ENCODE measurements around the gene ZNF69. TPM values are rescaled to one million over a fixed set of nuclear protein-coding genes. Genes with fewer than 3 reads are reported as not detected.
"Not testable (repeated sequence)": the region's sequence is repeated elsewhere in the genome, so short reads cannot be mapped to it uniquely, and the experiment has no call there.

ZNF69 gene
- total RNA-seq, 1 experiment from 2014 or later: 28.7 TPM

- Mint-ChIP-seq H3K4me3 (no peak overlapping the region), H3K9me3 (peaks cover 67% of the 10 kb centered on the region), H3K27me3 (ENCODE audit: low read depth) (no peaks in the 10 kb centered on the region; the same call in none of the 2 replicates), H3K36me3 (peaks cover 50% of the 10 kb centered on the region), H3K27ac (no peak overlapping the region), H3K4me1 (no peaks in the 10 kb centered on the region)
- TF ChIP-seq ZNF396 (CRISPR knock-in tag; IDR thresholded peaks at IDR 0.05; ENCODE audit: borderline replicate concordance): no peak
- TF ChIP-seq IRF1 (CRISPR knock-in tag; IDR thresholded peaks at IDR 0.05): no peak
- no peak for TF ChIP-seq ATF2 (CRISPR knock-in tag; IDR thresholded peaks at IDR 0.05; ENCODE audit: borderline replicate concordance, low read depth)
- TF ChIP-seq GRHL2 (CRISPR knock-in tag; IDR thresholded peaks at IDR 0.05; ENCODE audit: insufficient replicate concordance, severe bottlenecking): no peak
- no peak for TF ChIP-seq AFF4 (CRISPR knock-in tag; IDR thresholded peaks at IDR 0.05; ENCODE audit: borderline replicate concordance)
- TF ChIP-seq CREM (CRISPR knock-in tag; IDR thresholded peaks at IDR 0.05): no peak
- no peak for TF ChIP-seq KAT7 (CRISPR knock-in tag; IDR thresholded peaks at IDR 0.05; ENCODE audit: borderline replicate concordance)
- TF ChIP-seq FOXJ3 (CRISPR knock-in tag; IDR thresholded peaks at IDR 0.05; ENCODE audit: borderline replicate concordance): no peak
- DNase-seq (ENCODE audit: low spot score) (no peak), ATAC-seq (no peak)
- ChIA-PET POLR2A (no interaction called here), CTCF (no interaction called here)
Observed at GRCh38 chr19:11861301-11861700, 26.3 kb upstream of the ZNF69 start.

- Mint-ChIP-seq H3K36me3 (peaks cover 73% of the 10 kb centered on the region), H3K9me3 (peaks cover 81% of the 10 kb centered on the region), H3K27me3 (ENCODE audit: low read depth) (peaks cover 11% of the 10 kb centered on the region)
- H3K4me3 Mint-ChIP-seq; POLR2A ChIA-PET; H3K4me1 Mint-ChIP-seq; CTCF ChIA-PET; H3K27ac Mint-ChIP-seq; ATAC-seq; DNase-seq (ENCODE audit: low spot score): not testable (repeated sequence)
Observed at GRCh38 chr19:11867766-11868165, 19.8 kb upstream of the ZNF69 start.

GRCh38 chr19:11868188-11868587 is 19.4 kb upstream of the ZNF69 start:
- Mint-ChIP-seq H3K27ac (no peak overlapping the region), H3K9me3 (peaks cover 79% of the 10 kb centered on the region), H3K27me3 (ENCODE audit: low read depth) (peaks cover 11% of the 10 kb centered on the region), H3K4me1 (no peaks in the 10 kb centered on the region), H3K36me3 (peaks cover 72% of the 10 kb centered on the region), H3K4me3 (no peak overlapping the region)
- TF ChIP-seq ZBTB21 (CRISPR knock-in tag; IDR thresholded peaks at IDR 0.05; ENCODE audit: borderline replicate concordance): no peak
- ATAC-seq (no peak), DNase-seq (ENCODE audit: low spot score) (no peak)
- ChIA-PET CTCF (no interaction called here), POLR2A (no interaction called here)

- no peak for DNase-seq (ENCODE audit: low spot score)
- Mint-ChIP-seq H3K9me3 (peaks cover 42% of the 10 kb centered on the region), H3K4me3 (no peak overlapping the region), H3K4me1 (no peaks in the 10 kb centered on the region), H3K27ac (no peak overlapping the region), H3K27me3 (ENCODE audit: low read depth) (peaks cover 11% of the 10 kb centered on the region), H3K36me3 (peaks cover 33% of the 10 kb centered on the region)
- ChIA-PET POLR2A (no interaction called here), CTCF (interaction anchor here (0.7 to 1.1 kb wide), 3 partner anchors 60 to 173 kb away, joined by 3 to 7 read pairs (median 3); partner anchors contain the start of gene ZNF491)
- ATAC-seq: no peak
- TF ChIP-seq ZNF671 (CRISPR knock-in tag; IDR thresholded peaks at IDR 0.05): no peak
- TF ChIP-seq NFATC4 (CRISPR knock-in tag; IDR thresholded peaks at IDR 0.05): no peak
Observed at GRCh38 chr19:11872624-11873023, 15.0 kb upstream of the ZNF69 start.

Data from WTC11 (cell line).